NCI-H446 treated with DMSO at 0.1 percent for 48 hours (cell line): ENCODE results near the gene DKC1.

Experiments used
- DNase-seq: peaks from one replicate; lab custom pipeline; 2025; lab: John Stamatoyannopoulos, UW

The DKC1 gene

GRCh38 chrX:154737136-154737535 is 25.5 kb upstream of the DKC1 start:
- DNase-seq: no peak

- DNase-seq: no peak
These were observed 24.5 kb upstream of the DKC1 start for GRCh38 chrX:154738011-154738738.

GRCh38 chrX:154739952-154740465 is 22.7 kb upstream of the DKC1 start:
- DNase-seq: no peak

- no peak for DNase-seq
These were observed 20.1 kb upstream of the DKC1 start for GRCh38 chrX:154742613-154743012.

GRCh38 chrX:154748712-154749339 is 13.8 kb upstream of the DKC1 start:
- peak; percentile 5 for DNase-seq

GRCh38 chrX:154749856-154750255 is 12.8 kb upstream of the DKC1 start:
- no peak for DNase-seq

GRCh38 chrX:154750301-154751202 is 12.1 kb upstream of the DKC1 start, which contains the start of gene GAB3:
TSS of gene GAB3 (minus strand) at chrX:154751077. CDS start at chrX:154751025, 52 bp downstream.
- no peak for DNase-seq

GRCh38 chrX:154751203-154751668 is 11.4 kb upstream of the DKC1 start:
- DNase-seq: no peak

GRCh38 chrX:154751669-154752271 is 10.9 kb upstream of the DKC1 start:
- DNase-seq: no peak

- no peak for DNase-seq
These were observed 4.0 kb upstream of the DKC1 start for GRCh38 chrX:154758696-154759095.

- DNase-seq: peak; percentile 1
These were observed 607 bp upstream of the DKC1 start for GRCh38 chrX:154761977-154762536.

- no peak for DNase-seq
These were observed 12.0 kb downstream of the DKC1 start for GRCh38 chrX:154774622-154775021.

GRCh38 chrX:154775419-154776349 is 13.0 kb downstream of the DKC1 start:
- no peak for DNase-seq

GRCh38 chrX:154776753-154777152 is 14.1 kb downstream of the DKC1 start:
- no peak for DNase-seq

- DNase-seq: no peak
These were observed 16.6 kb downstream of the DKC1 start for GRCh38 chrX:154779261-154779660.

GRCh38 chrX:154780968-154781367 is 18.3 kb downstream of the DKC1 start:
- DNase-seq: no peak

- DNase-seq: no peak
These were observed 21.7 kb downstream of the DKC1 start for GRCh38 chrX:154784149-154784995.

- DNase-seq: no peak
These were observed 23.1 kb downstream of the DKC1 start for GRCh38 chrX:154785716-154786115.

- DNase-seq: no peak
These were observed 28.8 kb downstream of the DKC1 start for GRCh38 chrX:154791467-154791866.
